Lower leg skin (tissue), 3 donors: Measurements from ENCODE around the gene TRIM5.
"Not testable (repeated sequence)": the region's sequence is repeated elsewhere in the genome, so short reads cannot be mapped to it uniquely, and the experiment has no call there.

Experiments used
- POLR2A ChIP-seq, 2 donors: fragments of 450-650 bp; IDR thresholded peaks; one replicate each; pipeline ENCODE4 v1.6.1; 2016 to 2017; ENCODE audit warnings: antibody characterized with exemption in 2 of 2, mild to moderate bottlenecking in 1 of 2, moderate library complexity in 1 of 2
- TF ChIP-seq, protein P1 (sequence below), 3 donors: fragments of 450-650 bp; IDR thresholded peaks; one replicate each; pipeline ENCODE4 v1.5.1; 2016; ENCODE audit warnings: antibody characterized with exemption in 3 of 3, mild to moderate bottlenecking in 3 of 3, moderate library complexity in 2 of 3

DNA sequence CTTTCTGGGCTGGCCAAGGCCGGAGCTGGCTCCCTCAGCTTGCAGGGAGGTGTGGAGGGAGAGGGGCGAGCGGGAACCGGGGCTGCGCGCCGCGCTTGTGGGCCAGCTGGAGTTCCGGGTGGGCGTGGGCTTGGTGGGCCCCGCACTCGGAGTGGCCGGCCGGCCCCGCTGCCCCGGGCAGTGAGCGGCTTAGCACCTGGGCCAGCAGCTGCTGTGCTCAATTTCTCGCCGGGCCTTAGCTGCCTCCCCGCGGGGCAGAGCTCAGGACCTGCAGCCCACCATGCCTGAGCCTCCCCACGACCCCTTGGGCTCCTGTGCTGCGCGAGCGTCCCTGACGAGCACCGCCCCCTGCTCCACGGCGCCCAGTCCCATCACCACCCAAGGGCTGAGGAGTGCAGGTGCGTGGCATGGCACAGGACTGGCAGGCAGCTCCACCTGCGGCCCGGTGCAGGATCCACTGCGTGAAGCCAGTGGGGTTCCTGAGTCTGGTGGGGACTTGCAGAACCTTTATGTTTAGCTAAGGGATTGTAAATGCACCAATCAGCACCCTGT lies 1.9 kb downstream of the TRIM5 start:
- not testable (repeated sequence) for TF ChIP-seq POLR2A (IDR thresholded peaks at IDR 0.05)
- TF ChIP-seq, protein P1, sequence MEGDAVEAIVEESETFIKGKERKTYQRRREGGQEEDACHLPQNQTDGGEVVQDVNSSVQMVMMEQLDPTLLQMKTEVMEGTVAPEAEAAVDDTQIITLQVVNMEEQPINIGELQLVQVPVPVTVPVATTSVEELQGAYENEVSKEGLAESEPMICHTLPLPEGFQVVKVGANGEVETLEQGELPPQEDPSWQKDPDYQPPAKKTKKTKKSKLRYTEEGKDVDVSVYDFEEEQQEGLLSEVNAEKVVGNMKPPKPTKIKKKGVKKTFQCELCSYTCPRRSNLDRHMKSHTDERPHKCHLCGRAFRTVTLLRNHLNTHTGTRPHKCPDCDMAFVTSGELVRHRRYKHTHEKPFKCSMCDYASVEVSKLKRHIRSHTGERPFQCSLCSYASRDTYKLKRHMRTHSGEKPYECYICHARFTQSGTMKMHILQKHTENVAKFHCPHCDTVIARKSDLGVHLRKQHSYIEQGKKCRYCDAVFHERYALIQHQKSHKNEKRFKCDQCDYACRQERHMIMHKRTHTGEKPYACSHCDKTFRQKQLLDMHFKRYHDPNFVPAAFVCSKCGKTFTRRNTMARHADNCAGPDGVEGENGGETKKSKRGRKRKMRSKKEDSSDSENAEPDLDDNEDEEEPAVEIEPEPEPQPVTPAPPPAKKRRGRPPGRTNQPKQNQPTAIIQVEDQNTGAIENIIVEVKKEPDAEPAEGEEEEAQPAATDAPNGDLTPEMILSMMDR (IDR thresholded peaks at IDR 0.05), result not testable (repeated sequence)
